Large intestine (tissue), 12 donors: ENCODE measurements around the gene DAP. TPM values are rescaled to one million over a fixed set of nuclear protein-coding genes. Genes with fewer than 3 reads are reported as not detected.

Experiments used
- DNase-seq, 2 donors: peaks; one replicate each; pipeline versions ENCODE4 v3.0.0 to v3.0.0-alpha.2; 2013
- H3K27ac ChIP-seq: one replicate; pipeline ENCODE4 v1.5.1; 2013; ENCODE audit warnings: low read length
- H3K27me3 ChIP-seq: 2 replicates; pipeline ENCODE4 v1.6.1; 2013; ENCODE audit warnings: low read length; ENCODE audit not compliant: control insufficient read depth, insufficient read depth
- H3K36me3 ChIP-seq: 2 replicates; pipeline ENCODE4 v1.6.1; 2013; ENCODE audit warnings: low read length; ENCODE audit not compliant: control insufficient read depth, insufficient read depth
- H3K4me1 ChIP-seq: one replicate; pipeline ENCODE4 v1.6.1; 2013; ENCODE audit warnings: low read length; ENCODE audit not compliant: control insufficient read depth, insufficient read depth
- H3K4me3 ChIP-seq: one replicate; pipeline ENCODE4 v1.5.1; 2013; ENCODE audit warnings: low read length
- H3K9me3 ChIP-seq: one replicate; pipeline ENCODE4 v1.6.1; 2013; ENCODE audit warnings: mild to moderate bottlenecking, low read depth, low read length, moderate library complexity; ENCODE audit not compliant: control insufficient read depth
- WGBS: methylation state at CpG from one replicate; pipeline ENCODE4 v1.1.5; 2013; ENCODE audit warnings: low lambda C conversion rate; ENCODE audit not compliant: insufficient coverage; 5-methylcytosine and 5-hydroxymethylcytosine counted together
- long read RNA-seq, 11 donors: transcript quantifications; one replicate each; lab custom pipeline, GENCODE V29; 2026
- polyA plus RNA-seq: library from polyadenylated mRNA; unstranded; fragments of 120-200 nt; gene quantifications from one replicate; pipeline ENCODE4 v1.2.1, GENCODE V29; 2013

DAP gene
- 77.1 TPM for polyA plus RNA-seq
- long read RNA-seq, donor 1, transcript DAP-201 (4 exons, 2,339 nt), result major isoform, 17 of 19 reads
- long read RNA-seq, donor 1, partial matches to known transcripts, result 0 of 19 reads
- long read RNA-seq, donor 1, other reads (novel, unspliced or antisense), result 0 of 19 reads
- long read RNA-seq, donor 2, transcript DAP-201 (4 exons, 2,339 nt), result major isoform, 55 of 57 reads
- long read RNA-seq, donor 2, partial matches to known transcripts, result 0 of 57 reads
- long read RNA-seq, donor 2, other reads (novel, unspliced or antisense), result 0 of 57 reads
- long read RNA-seq, donor 3, transcript DAP-201 (4 exons, 2,339 nt), result major isoform, 63 of 67 reads
- long read RNA-seq, donor 3, partial matches to known transcripts, result 0 of 67 reads
- long read RNA-seq, donor 3, other reads (novel, unspliced or antisense), result 0 of 67 reads
- long read RNA-seq, donor 4, partial matches to known transcripts, result 0 of 3 reads
- long read RNA-seq, donor 4, other reads (novel, unspliced or antisense), result 0 of 3 reads
- long read RNA-seq, donor 5, transcript DAP-201 (4 exons, 2,339 nt), result major isoform, 25 of 26 reads
- long read RNA-seq, donor 5, partial matches to known transcripts, result 0 of 26 reads
- long read RNA-seq, donor 5, other reads (novel, unspliced or antisense), result 0 of 26 reads
- long read RNA-seq, donor 6, transcript DAP-201 (4 exons, 2,339 nt), result major isoform, 50 of 52 reads
- long read RNA-seq, donor 6, partial matches to known transcripts, result 0 of 52 reads
- long read RNA-seq, donor 6, other reads (novel, unspliced or antisense), result 0 of 52 reads
- long read RNA-seq, donor 7, transcript DAP-201 (4 exons, 2,339 nt), result major isoform, 26 of 26 reads
- long read RNA-seq, donor 7, partial matches to known transcripts, result 0 of 26 reads
- long read RNA-seq, donor 7, other reads (novel, unspliced or antisense), result 0 of 26 reads
- long read RNA-seq, donor 8, transcript DAP-201 (4 exons, 2,339 nt), result major isoform, 62 of 63 reads
- long read RNA-seq, donor 8, partial matches to known transcripts, result 0 of 63 reads
- long read RNA-seq, donor 8, other reads (novel, unspliced or antisense), result 0 of 63 reads
- long read RNA-seq, donor 9, transcript DAP-201 (4 exons, 2,339 nt), result major isoform, 30 of 32 reads
- long read RNA-seq, donor 9, partial matches to known transcripts, result 0 of 32 reads
- long read RNA-seq, donor 9, other reads (novel, unspliced or antisense), result 0 of 32 reads
- long read RNA-seq, donor 10, transcript DAP-201 (4 exons, 2,339 nt), result major isoform, 36 of 37 reads
- long read RNA-seq, donor 10, partial matches to known transcripts, result 0 of 37 reads
- long read RNA-seq, donor 10, other reads (novel, unspliced or antisense), result 0 of 37 reads
- long read RNA-seq, donor 11, transcript DAP-201 (4 exons, 2,339 nt), result major isoform, 29 of 30 reads
- long read RNA-seq, donor 11, partial matches to known transcripts, result 0 of 30 reads
- long read RNA-seq, donor 11, other reads (novel, unspliced or antisense), result 0 of 30 reads

- Histone ChIP-seq H3K36me3 (peaks cover 12% of the 10 kb centered on the region), H3K4me3 (peak within 1 kb of the TSS; percentile 50), H3K4me1 (peaks cover 5% of the 10 kb centered on the region), H3K27me3 (no peaks in the 10 kb centered on the region), H3K9me3 (no peaks in the 10 kb centered on the region), H3K27ac (peak within 1 kb of the TSS; percentile 88)
- DNase-seq, result peak; percentile 94
- WGBS, result no CpG with 5 or more reads among the region's 79 CpGs
Observed at GRCh38 chr5:10761185-10761932, at the start of gene DAP. TSS of gene DAP (minus strand) at chr5:10761234. CDS start at chr5:10761068, 166 bp downstream.

- no peak overlapping the region for H3K27ac ChIP-seq
- no peaks in the 10 kb centered on the region for H3K36me3 ChIP-seq
- no peaks in the 10 kb centered on the region for H3K4me1 ChIP-seq
- no peak for DNase-seq
- H3K4me3 ChIP-seq, result no peak overlapping the region
- H3K27me3 ChIP-seq, result no peaks in the 10 kb centered on the region
- WGBS, result 100% methylated on average over 1 of the region's 3 CpGs
- no peaks in the 10 kb centered on the region for H3K9me3 ChIP-seq
Observed at GRCh38 chr5:10808347-10809226, 47.6 kb upstream of the DAP start.

- H3K27me3 ChIP-seq, result no peaks in the 10 kb centered on the region
- no peaks in the 10 kb centered on the region for H3K9me3 ChIP-seq
- no peaks in the 10 kb centered on the region for H3K4me1 ChIP-seq
- H3K4me3 ChIP-seq, result no peak overlapping the region
- no peaks in the 10 kb centered on the region for H3K36me3 ChIP-seq
- H3K27ac ChIP-seq, result no peak overlapping the region
- DNase-seq, result no peak
- WGBS, result 100% methylated on average over 1 of the region's 9 CpGs
Observed at GRCh38 chr5:10801931-10802666, 41.1 kb upstream of the DAP start.

GRCh38 chr5:10800852-10801251 is 39.8 kb upstream of the DAP start:
- no peak for DNase-seq
- Histone ChIP-seq H3K4me3 (no peak overlapping the region), H3K9me3 (no peaks in the 10 kb centered on the region), H3K27me3 (no peaks in the 10 kb centered on the region), H3K27ac (no peak overlapping the region), H3K36me3 (no peaks in the 10 kb centered on the region), H3K4me1 (no peaks in the 10 kb centered on the region)
- WGBS, result no CpG with 5 or more reads among the region's 3 CpGs

GRCh38 chr5:10797261-10797660 is 36.2 kb upstream of the DAP start:
- H3K27ac ChIP-seq, result no peak overlapping the region
- H3K4me1 ChIP-seq, result no peaks in the 10 kb centered on the region
- no CpG with 5 or more reads among the region's 3 CpGs for WGBS
- no peaks in the 10 kb centered on the region for H3K9me3 ChIP-seq
- H3K27me3 ChIP-seq, result no peaks in the 10 kb centered on the region
- DNase-seq, result no peak
- no peaks in the 10 kb centered on the region for H3K36me3 ChIP-seq
- H3K4me3 ChIP-seq, result no peak overlapping the region

- Histone ChIP-seq H3K4me1 (no peaks in the 10 kb centered on the region), H3K9me3 (no peaks in the 10 kb centered on the region), H3K36me3 (no peaks in the 10 kb centered on the region), H3K27me3 (no peaks in the 10 kb centered on the region), H3K4me3 (no peak overlapping the region), H3K27ac (no peak overlapping the region)
- no peak for DNase-seq
- no CpG with 5 or more reads among the region's 6 CpGs for WGBS
Observed at GRCh38 chr5:10793785-10794184, 32.8 kb upstream of the DAP start.

- Histone ChIP-seq H3K4me3 (no peak overlapping the region), H3K36me3 (no peaks in the 10 kb centered on the region), H3K27ac (no peak overlapping the region), H3K9me3 (no peaks in the 10 kb centered on the region), H3K27me3 (no peaks in the 10 kb centered on the region), H3K4me1 (no peaks in the 10 kb centered on the region)
- DNase-seq, result no peak
- no CpG with 5 or more reads among the region's 1 CpG for WGBS
Observed at GRCh38 chr5:10792336-10792735, 31.3 kb upstream of the DAP start.

GRCh38 chr5:10789726-10790125 is 28.7 kb upstream of the DAP start:
- no peak for DNase-seq
- Histone ChIP-seq H3K4me3 (no peak overlapping the region), H3K9me3 (no peaks in the 10 kb centered on the region), H3K36me3 (no peaks in the 10 kb centered on the region), H3K27ac (no peak overlapping the region), H3K27me3 (no peaks in the 10 kb centered on the region), H3K4me1 (no peaks in the 10 kb centered on the region)
- WGBS, result no CpG with 5 or more reads among the region's 3 CpGs
